GM18505 (cell line): ENCODE results near the gene THAP8.

Source experiments
- ATAC-seq: cut with Tn5 transposase; IDR thresholded peaks from one replicate; pipeline ENCODE4 v1.9.1; 2021; ENCODE audit not compliant: unreplicated experiment
- POLR2A ChIP-seq: IDR thresholded peaks from 4 replicates; pipeline ENCODE4 v1.6.1; 2011; ENCODE audit warnings: borderline replicate concordance; ENCODE audit not compliant: insufficient read depth, insufficient read length; ENCODE audit errors: extremely low read depth

THAP8 gene

DNA sequence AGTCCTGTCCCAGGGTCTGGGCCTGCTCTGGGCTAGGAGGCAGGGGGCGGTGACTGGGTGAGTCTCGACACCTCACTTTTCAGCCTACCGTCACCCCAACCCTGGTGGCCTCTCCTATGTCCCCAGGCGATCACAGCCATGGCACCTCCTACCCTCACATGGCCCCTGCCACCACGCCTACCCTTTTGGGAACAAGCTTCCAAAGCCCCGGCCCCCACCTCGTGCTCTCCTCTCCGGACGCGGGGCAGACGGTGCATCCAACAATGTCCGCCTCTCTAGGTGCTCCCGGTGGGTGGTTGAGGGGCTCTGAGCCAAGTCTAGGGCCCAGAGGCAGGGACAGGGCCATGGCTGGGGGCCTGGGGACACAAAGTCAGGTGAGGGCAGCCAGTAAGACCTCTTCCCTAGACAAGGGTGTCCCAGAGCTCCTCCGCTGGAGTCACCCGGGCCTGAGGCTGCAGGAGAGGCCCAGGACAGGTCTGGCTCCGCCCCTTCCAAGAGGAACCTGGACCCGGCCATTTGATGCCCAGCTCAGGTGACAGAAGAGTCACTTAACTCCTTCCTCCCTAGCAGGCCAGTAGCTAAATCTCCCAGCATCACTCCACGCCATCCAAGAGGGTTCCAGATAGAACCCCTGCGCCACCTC is 45.6 kb downstream of the THAP8 start, which contains the start of gene SYNE4:
Gene SYNE4 (minus strand): TSS at position 478 of the 643 bp plus-strand sequence. CDS start 132 bp downstream, at position 346.
- TF ChIP-seq POLR2A: no peak
- ATAC-seq: no peak

DNA sequence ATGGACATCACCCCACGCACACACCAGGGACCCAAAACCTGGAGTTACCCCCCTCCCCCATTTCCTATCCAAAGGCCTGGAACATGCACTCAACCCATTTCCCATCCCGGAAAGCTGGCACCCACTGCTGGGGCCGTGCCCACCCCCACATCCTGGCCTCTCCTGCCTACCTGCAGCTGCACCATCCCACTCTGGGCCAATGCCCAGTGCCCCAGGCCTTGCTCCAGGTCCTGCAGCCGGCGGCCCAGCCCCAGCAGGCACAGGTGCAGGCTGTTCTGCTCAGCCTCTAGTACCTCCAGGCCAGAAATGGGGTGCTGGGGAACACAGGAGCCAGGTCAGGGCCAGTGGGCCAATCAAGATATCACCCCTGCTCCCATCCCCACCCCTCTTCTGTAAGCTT is 47.1 kb downstream of the THAP8 start:
- no peak for TF ChIP-seq POLR2A
- no peak for ATAC-seq

DNA sequence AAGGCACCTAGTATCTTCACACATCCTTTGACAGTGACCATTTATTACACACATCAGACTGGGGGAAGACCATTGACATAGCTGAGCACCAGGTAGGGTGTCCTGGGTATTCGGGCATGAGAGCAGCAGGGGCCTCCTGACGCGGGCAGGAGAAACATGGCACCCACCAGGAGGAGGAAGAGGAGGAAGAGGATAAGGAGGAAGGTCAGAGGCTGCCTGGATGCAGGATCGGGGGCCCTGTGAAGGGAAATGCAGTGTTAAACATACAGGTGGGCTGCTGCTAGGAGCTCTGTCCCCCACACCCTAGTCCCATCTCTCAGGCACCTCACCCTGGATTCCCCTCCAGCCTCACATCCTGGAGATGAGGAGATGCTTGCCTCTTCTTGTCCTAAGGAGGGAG is 50.8 kb downstream of the THAP8 start:
- ATAC-seq: no peak

DNA sequence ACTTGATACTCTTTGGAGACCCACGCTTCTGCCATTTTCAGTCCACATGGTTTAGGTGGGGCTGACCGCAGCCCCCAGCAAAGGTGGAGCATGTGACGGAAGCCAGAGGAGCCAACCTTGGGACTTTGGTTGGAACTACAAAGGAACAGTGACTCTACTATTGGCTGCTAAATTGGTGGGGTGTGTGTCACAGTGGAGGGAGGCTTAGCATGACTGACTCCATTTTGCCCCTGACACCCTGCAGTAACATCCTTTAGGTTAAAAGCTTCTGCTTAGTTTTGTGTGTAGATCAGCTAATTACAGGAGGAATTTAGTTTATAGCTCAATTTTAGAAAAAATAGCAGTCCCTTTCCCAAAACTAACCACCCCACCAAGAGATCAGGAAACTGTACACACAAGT is 52.5 kb downstream of the THAP8 start:
- ATAC-seq: no peak
- TF ChIP-seq POLR2A: no peak

More for the DNA sequence above, 50.8 kb downstream of the THAP8 start:
- TF ChIP-seq POLR2A: no peak

DNA sequence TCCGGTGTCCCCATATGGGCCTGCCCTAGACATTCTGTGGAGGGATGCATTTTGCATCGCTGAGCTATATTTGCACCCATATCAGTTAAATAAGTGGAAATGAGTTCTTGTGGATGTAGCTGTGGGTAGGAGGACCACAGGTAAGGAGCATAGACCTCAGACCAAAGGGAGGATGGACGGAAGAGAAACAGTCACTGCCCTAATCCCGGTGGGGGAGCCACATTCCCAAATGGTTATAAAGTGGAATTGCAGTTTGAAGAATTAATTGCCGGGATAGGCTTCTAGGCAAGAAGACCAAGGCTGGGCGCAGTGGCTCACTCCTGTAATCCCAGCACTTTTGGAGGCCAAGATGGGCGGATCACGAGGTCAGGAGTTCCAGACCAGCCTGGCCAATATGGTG is 57.3 kb downstream of the THAP8 start:
- no peak for TF ChIP-seq POLR2A
- no peak for ATAC-seq

DNA sequence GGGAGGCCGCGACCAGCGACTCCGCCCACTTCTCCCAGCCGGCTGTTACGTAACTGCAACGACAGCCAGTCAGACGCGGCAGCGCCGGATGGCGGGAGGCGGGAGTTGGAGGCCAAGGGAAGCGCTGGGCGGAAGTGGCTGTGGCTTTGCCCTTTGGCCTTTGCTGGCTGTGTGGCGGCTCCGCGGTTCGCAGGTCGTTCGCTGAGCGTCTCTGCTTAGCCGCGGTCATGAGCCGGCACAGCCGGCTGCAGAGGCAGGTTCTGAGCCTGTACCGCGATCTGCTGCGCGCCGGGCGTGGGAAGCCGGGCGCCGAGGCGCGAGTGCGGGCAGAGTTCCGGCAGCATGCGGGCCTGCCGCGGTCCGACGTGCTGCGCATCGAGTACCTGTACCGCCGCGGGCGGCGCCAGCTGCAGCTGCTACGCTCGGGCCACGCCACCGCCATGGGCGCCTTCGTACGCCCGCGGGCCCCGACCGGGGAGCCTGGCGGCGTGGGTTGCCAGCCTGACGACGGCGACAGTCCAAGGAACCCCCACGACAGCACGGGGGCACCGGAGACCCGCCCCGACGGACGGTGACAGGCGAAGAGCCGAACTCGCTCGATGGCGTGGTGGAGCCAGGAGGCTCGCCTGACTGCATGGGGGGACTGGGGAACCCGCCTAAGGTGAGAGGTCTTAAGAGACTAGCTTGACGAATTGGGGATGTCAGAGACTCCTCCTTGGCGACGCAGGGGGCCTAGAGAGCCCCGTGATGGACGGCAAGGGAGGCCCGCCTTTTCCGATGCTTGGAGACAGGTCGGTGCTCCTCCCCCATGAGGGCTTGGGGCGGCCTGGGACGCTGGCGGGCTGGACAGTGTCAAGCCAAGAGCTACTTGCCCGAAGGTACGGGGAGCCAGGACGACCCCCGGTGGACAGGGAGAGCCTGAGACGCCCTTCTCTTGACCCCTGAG is 58.8 kb downstream of the THAP8 start, which contains the start of gene SDHAF1:
Gene SDHAF1 (plus strand): TSS at position 141 of the 946 bp plus-strand sequence. CDS start 87 bp downstream, at position 228.
- peak; percentile 69 for ATAC-seq
- peak; percentile 90 for TF ChIP-seq POLR2A

DNA sequence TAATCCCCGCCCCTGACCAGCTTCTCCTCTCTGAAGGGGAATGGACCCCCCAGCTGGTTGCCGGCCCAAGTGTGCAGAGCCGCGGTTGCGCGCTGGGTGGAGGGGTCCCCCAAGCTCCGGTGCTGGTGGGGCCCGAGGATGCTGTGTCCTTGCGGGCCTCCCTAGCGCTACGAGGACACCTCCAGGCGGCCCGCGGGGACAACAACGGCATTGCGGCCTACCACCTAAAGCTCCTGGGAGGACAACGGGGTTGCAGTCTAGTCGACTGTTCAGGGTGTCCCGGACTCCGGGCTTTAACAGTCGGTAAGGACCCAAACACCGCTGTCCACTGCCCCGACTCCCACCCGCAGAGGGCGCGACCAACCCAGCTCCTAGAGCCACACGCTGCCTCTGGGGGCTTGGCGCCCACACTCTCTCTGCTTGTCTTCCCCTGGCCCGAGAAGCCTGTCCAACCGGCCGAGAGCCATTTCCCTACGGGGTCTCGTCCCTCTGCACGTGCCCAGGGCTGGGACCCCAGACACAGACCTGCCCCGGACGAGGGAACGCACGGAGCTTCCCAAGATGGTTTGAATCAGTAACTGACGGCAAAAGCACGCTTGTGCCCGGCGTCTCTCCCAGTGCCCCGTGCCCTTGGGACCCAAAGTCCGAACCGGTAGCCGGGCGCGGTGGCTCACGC is 60.0 kb downstream of the THAP8 start:
- TF ChIP-seq POLR2A: no peak
- no peak for ATAC-seq

DNA sequence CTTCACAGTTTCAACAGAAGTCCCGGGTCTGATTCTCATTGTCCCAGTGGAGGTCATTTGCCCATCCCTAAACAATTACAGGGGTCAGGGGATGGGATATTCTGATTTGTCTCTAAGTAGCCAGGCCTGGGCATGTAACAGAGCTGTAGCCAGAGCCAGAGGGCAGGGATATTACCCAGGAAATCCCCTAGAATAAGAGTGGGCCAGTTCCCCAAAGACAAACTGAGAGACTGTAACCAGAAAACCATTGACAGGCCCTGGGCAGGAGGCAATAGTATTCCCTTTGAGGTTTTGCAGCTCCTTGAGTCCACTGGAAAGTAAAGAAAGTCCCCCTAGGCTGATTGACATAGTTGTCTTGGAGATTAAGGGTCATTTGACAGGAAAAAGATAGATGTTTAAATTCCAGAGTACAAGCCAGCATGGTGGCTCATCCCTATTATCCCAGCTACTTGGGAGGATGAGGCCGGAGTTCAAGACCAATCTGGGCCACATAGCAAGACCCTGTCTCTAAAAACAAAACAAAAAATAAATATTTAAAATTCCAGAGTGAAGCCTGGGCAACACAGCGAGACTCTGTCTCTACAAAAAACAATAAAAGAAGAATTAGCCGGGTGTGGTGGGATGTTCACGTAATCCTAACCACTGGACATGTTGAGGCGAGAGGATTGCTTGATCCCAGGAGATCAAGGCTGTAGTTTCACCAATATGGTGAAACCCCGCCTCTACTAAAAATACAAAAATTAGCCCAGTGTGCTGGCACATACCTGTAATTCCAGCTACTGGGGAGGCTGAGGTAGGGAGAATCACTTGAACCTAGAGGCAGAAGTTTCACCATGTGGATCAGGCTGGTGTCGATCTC is 60.9 kb downstream of the THAP8 start:
- no peak for TF ChIP-seq POLR2A
- no peak for ATAC-seq

DNA sequence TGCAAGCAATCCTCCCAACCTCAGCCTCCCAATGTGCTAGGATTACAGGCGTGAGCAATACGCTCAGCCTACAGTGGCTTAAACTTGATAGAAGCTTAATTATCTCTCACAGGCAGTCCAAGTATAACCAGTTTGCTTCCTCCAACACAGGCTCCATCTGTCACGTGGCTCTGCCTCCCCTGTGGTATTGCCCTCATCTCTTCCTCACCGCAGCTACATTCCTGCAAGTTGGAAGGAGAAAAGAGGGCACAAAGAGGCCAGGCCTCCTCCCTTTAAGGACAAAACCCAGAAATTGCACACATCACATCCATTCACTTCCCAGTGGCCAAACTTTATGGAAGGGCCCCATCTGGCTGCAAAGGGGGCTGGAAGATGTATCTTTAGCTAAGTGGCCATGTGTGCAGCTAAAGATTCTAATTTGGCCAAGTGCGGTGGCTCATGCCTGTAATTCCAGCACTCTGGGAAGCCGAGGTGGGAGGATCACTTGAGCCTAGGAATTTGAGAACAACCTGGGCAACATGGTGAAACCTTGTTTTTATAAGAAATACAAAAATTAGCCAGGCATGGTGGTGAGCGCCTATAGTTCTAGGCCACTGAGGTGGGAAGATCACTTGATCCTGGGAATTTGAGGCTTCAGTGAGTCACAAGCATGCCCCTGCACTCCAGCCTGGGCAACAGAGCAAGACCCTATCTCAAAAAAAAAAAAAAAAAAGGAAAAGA is 62.2 kb downstream of the THAP8 start:
- ATAC-seq: no peak
- no peak for TF ChIP-seq POLR2A

DNA sequence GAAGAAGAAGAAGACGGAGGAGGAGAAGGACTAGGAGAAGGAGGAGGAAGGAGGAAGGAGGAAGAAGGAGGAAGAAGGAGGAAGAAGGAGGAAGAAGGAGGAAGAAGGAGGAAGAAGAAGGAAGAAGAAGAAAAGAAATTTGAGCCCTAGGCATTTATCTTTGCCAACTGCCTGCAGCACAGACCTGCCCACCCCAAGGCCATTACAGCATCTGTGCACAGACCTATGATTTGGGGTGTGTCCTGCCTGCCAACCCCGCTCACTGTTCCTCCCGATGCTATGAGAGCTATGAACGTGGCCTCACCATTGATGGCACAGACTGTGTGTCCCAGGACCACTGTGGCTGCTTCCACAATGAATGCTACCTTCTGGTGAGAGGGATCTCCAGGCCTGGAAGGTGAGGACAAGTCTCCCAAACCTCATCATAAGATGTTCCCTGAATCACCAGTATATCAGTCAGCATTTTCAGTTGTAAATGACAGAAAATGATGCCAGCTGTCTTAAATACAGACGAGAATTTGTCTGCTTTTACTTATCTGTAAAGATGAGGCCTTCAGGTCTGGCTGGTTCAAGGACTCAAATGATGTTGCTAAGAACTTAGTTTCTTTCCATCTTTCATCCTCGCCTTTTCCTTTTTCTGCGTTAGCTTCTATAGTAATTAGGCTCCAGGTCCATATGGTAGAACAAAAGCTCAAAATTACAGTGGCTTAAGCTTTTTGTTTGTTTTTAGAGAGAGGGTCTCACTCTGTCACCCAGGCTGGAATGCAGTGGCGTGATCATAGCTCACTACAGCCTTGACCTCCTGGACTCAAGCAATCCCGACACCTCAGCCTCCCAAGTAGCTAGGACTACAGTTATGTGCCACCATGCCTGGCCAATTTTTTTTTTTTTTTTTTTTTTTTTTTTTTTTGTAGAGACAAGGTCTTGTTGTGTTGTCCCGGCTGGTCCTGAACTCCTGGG is 63.0 kb downstream of the THAP8 start:
- TF ChIP-seq POLR2A: no peak
- no peak for ATAC-seq

DNA sequence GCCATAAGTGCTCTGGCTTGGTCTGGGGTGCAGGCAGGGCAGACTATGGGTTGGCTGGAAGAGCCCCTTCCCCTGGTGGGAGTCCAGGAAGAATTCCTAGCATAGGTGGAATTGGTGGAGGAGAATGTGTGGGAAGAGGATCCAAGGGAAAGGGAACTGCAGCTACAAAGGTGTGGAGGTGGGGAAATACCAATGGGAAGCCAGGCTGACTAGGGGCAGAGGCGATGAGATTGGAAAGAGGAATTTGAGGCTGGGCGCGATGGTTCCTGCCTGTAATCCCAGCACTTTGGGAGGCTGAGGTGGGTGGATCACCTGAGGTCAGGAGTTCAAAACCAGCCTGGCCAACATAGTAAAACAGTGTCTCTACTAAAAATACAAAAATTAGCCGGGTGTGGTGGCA is 63.9 kb downstream of the THAP8 start:
- no peak for ATAC-seq
- TF ChIP-seq POLR2A: no peak
